ENCODE measurements around the gene GGTLC1. TPM values are rescaled to one million over a fixed set of nuclear protein-coding genes. Genes with fewer than 3 reads are reported as not detected.

Gene GGTLC1
- total and polyA plus RNA-seq, 2 donors from 2014 or later = not detected

GRCh38 chr20:24017458-24017755 lies 28.8 kb upstream of the GGTLC1 start:
- TF ChIP-seq CTCF (IDR thresholded peaks at IDR 0.05; ENCODE audit: borderline replicate concordance, extremely low read depth, insufficient read depth) = no peak
- no peak for DNase-seq

GRCh38 chr20:24016607-24017457 lies 28.3 kb upstream of the GGTLC1 start:
- DNase-seq (peak in 2 of 5 donors; percentile 32 to 67), FAIRE-seq (no peak)
- Histone ChIP-seq H3K9ac (ENCODE audit: low read length in 3 of 3) (no peak overlapping the region), H3K36me3 (ENCODE audit: control insufficient read depth in 2 of 3, insufficient read depth in 3 of 3, low read length in 3 of 3) (no peaks in the 10 kb centered on the region), H3K27me3 (ENCODE audit: control insufficient read depth, insufficient read depth, low read length) (no peaks in the 10 kb centered on the region), H3K27ac (ENCODE audit: low read depth in 2 of 2, low read length in 2 of 2) (no peak overlapping the region), H3K4me1 (ENCODE audit: control insufficient read depth in 2 of 3, insufficient read depth in 2 of 3, low read depth in 1 of 3, low read length in 3 of 3) (no peaks in the 10 kb centered on the region), H3K9me3 (ENCODE audit: control insufficient read depth in 2 of 3, insufficient read depth in 1 of 3, low read length in 3 of 3) (no peaks in the 10 kb centered on the region), H3K4me3 (ENCODE audit: low read length in 3 of 3) (no peak overlapping the region)
- TF ChIP-seq CTCF (IDR thresholded peaks at IDR 0.05; ENCODE audit: borderline replicate concordance, extremely low read depth, insufficient read depth) = no peak
- intact Hi-C loops (cut with DNase I) = no loop called here

More at GRCh38 chr20:24017458-24017755, 28.8 kb upstream of the GGTLC1 start:
- no peak for FAIRE-seq
- H3K9ac ChIP-seq (ENCODE audit: low read length in 3 of 3) = no peak overlapping the region
- no peaks in the 10 kb centered on the region for H3K36me3 ChIP-seq (ENCODE audit: control insufficient read depth in 2 of 3, insufficient read depth in 3 of 3, low read length in 3 of 3)
- H3K4me3 ChIP-seq (ENCODE audit: low read length in 3 of 3) = no peak overlapping the region
- H3K9me3 ChIP-seq (ENCODE audit: control insufficient read depth in 2 of 3, insufficient read depth in 1 of 3, low read length in 3 of 3) = no peaks in the 10 kb centered on the region
- no peaks in the 10 kb centered on the region for H3K4me1 ChIP-seq (ENCODE audit: control insufficient read depth in 2 of 3, insufficient read depth in 2 of 3, low read depth in 1 of 3, low read length in 3 of 3)
- no peak overlapping the region for H3K27ac ChIP-seq (ENCODE audit: low read depth in 2 of 2, low read length in 2 of 2)
- no peaks in the 10 kb centered on the region for H3K27me3 ChIP-seq (ENCODE audit: control insufficient read depth, insufficient read depth, low read length)
- intact Hi-C loops (cut with DNase I) = no loop called here

GRCh38 chr20:24013953-24014352 lies 25.4 kb upstream of the GGTLC1 start:
- H3K9me3 ChIP-seq (ENCODE audit: control insufficient read depth in 2 of 3, insufficient read depth in 1 of 3, low read length in 3 of 3) = no peaks in the 10 kb centered on the region
- DNase-seq = no peak
- TF ChIP-seq CTCF (IDR thresholded peaks at IDR 0.05; ENCODE audit: borderline replicate concordance, extremely low read depth, insufficient read depth) = no peak
- H3K27ac ChIP-seq (ENCODE audit: low read depth in 2 of 2, low read length in 2 of 2) = no peak overlapping the region
- intact Hi-C loops (cut with DNase I) = no loop called here
- H3K4me3 ChIP-seq (ENCODE audit: low read length in 3 of 3) = no peak overlapping the region
- no peaks in the 10 kb centered on the region for H3K4me1 ChIP-seq (ENCODE audit: control insufficient read depth in 2 of 3, insufficient read depth in 2 of 3, low read depth in 1 of 3, low read length in 3 of 3)
- H3K27me3 ChIP-seq (ENCODE audit: control insufficient read depth, insufficient read depth, low read length) = no peaks in the 10 kb centered on the region
- FAIRE-seq = no peak
- H3K9ac ChIP-seq (ENCODE audit: low read length in 3 of 3) = no peak overlapping the region
- H3K36me3 ChIP-seq (ENCODE audit: control insufficient read depth in 2 of 3, insufficient read depth in 3 of 3, low read length in 3 of 3) = no peaks in the 10 kb centered on the region
